Measurements from ENCODE around the gene SCO2.
A peak's percentile ranks its signal among the peaks of the same experiment; 100 is the strongest.
"Not testable (repeated sequence)": the region's sequence is repeated elsewhere in the genome, so short reads cannot be mapped to it uniquely, and the experiment has no call there.

SCO2 gene

GRCh38 chr22:50520184-50520583 is 5.2 kb downstream of the SCO2 start:
- not testable (repeated sequence) for DNase-seq (ENCODE audit: low read depth)

DNA sequence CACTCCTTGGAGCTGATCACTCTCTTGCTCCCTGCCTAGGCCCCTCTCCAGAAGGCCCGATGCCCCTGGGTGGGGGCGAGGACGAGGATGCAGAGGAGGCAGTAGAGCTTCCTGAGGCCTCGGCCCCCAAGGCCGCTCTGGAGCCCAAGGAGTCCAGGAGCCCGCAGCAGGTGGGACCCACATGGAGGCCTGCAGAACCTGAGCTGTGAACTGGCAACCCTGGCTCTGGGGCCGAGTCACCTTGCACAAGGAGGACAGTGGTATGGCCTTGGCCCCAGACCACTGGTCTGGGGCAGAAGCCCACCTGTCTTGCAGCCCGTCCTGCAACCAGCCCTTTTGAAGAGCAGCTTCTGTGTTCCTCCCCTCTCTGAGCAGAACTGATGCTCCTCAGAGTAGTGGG is 6.2 kb downstream of the SCO2 start:
- no peak for DNase-seq (ENCODE audit: low read depth)

DNA sequence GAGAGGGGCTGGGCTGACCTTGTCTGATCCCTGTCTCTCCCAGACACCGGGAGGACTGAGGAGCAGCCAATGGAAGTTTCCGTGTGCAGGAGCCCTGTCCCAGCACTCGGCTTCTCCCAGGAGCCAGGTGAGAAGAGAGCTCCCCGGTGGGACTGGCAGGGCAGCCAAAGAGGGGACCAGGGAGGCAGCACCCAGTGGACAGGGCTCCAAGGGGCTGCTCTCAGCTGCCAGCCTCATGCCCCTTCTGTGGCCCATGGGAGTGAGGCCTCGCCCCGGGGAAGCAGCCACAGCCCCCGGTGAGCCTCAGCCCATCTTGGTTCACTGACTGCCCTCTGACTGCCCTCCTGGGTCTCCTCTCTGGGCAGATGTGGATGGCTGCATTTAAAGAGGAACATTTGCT is 6.8 kb downstream of the SCO2 start:
- no peak for DNase-seq (ENCODE audit: low read depth)

GRCh38 chr22:50517495-50518260 is 7.7 kb downstream of the SCO2 start:
- no peak for DNase-seq (ENCODE audit: low read depth)

DNA sequence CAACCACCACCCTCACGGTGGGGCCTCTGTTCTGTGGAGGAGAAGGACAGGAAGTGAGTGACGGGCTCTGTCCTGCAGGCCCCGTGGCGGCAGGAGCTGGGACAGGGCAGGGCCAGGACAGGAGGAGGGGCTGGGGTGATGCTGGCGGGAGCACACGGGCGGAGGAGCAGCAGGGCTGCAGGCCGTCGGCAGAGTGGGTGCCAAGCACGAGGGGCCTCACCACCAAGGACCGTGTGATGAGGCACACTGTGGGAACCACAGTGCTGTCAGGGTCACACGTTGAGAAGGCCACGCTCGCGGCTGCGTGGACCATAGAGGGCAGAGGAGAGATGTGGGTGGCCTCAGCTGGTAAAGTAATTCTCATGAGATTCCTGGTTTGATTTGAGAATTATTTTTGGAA is 8.5 kb downstream of the SCO2 start:
- no peak for DNase-seq (ENCODE audit: low read depth)

DNA sequence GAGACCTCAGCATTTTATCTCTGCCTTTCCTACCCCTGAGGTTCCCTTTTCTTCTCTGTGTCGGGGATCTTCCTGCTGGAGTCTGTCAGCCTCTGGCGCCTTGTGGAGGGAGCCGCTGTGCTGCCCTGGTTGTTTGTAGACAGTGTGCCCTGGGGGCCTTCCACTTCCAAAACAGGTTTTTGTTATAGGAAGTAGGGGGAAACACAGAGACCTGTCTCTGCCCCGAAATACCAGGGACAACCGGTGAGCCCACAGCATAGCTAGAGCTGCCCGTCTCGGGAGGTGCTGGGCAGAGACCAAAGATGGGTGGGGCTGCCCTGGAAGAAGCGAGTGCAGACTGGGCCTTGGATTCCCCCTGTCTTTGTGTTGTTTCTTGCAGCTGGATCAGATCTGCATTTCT is 9.3 kb downstream of the SCO2 start:
- DNase-seq (ENCODE audit: low read depth) = no peak

DNA sequence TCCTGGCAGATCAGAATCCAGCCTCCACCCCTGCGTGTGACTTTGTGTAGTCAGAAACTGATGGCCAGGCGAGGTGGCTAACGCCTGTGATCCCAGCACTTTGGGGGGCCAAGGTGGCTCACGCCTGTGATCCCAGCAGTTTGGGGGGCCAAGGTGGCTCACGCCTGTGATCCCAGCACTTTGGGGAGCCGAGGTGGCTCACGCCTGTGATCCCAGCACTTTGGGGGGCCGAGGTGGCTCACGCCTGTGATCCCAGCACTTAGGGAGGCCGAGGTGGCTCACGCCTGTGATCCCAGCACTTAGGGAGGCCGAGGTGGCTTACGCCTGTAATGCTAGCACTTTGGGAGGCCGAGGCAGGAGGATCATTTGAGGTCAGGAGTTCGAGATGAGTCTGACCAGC is 12.2 kb downstream of the SCO2 start:
- no peak for DNase-seq (ENCODE audit: low read depth)

DNA sequence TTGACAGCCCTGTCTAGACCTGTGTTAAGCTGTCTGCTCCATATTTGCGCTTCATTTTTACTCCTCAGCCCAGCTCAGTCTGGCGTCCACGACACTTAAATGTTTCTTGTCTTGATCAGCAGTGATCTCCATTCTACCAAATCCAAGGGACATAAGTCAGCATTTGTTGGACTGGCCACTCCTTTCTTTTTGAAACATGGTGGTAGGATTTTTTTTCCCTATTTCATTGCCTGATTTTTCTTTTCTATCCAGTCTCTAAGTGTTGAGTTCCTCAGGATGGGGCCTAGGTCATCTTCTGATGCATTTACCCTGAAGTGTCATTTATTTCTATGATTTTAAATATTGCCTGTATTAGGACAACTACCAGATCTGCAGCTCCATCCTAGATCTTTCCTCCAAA is 16.5 kb downstream of the SCO2 start:
- DNase-seq (ENCODE audit: low read depth) = no peak

DNA sequence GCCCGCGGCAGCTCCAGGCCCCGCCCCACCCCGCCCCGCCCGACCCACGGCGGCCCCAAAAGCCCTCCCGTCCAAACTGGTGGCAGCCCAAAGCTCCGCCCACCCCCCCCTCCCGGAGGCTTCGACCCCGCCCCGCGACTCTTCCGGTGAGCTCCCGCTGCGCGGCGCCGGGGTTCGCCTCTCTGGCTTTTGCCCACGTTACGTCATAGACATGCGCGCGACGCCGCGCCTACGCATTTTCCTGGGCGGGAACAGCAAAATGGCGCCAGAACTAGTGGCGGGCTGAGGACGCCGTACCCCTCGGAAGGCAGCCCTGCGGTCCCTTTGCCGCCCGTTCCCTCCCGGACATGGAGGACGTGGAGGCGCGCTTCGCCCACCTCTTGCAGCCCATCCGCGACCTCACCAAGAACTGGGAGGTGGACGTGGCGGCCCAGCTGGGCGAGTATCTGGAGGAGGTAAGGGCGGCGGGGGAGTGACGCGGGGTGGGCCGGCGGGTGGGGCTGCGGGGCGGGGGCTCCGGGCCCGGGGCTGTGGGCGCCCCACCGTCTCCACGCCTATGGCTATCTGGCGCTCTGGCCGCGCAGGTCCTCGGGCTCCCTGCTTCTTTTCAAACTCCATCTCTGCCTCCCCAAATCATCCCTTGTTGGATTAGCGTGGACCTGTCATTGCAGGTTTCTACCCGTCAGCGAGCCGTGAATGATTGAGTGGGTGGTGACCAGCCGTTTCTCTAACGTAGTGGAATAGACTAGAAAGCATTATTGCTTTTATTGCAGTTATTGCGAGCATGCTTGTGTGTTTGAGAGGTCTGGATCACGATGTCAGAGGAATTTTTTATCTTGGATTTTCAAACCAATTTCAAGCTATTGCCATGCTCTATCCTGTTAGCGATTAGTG is 17.2 kb downstream of the SCO2 start, which contains the start of gene NCAPH2:
TSS of gene NCAPH2 (plus strand) at position 234 of the 894 bp plus-strand sequence. CDS start at position 348, 114 bp downstream.
- peak; percentile 92 for DNase-seq (ENCODE audit: low read depth)

DNA sequence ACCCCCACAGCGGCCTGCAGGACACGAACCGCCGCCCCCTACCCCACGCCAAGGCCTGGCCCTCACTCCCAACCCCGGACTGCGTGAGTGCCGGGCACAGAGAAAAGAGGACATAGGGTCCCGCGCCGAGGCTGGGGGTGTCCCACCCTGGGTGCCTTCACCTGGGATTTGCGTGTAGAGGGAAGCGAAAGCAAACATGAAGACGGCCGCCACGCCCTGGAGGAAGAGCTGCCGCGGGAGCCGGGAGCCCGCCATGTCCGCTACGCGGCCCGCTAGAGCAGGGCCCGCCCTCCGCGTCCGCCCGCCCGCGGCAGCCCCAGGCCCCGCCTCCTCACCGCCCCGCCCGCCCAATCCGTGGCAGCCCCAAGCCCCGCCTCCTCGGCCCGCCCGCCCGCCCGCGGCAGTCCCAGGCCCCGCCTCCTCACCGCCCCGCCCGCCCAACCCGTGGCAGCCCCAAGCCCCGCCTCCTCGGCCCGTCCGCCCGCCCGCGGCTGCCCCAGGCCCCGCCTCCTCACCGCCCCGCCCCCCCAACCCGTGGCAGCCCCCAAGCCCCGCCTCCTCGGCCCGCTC is 17.9 kb downstream of the SCO2 start, which contains the start of gene LMF2:
TSS of gene LMF2 (minus strand) at position 282 of the 570 bp plus-strand sequence. CDS start at position 255, 27 bp downstream.
- no peak for DNase-seq (ENCODE audit: low read depth)

GRCh38 chr22:50506611-50507420 is 18.6 kb downstream of the SCO2 start:
- peak; percentile 13 for DNase-seq (ENCODE audit: low read depth)

DNA sequence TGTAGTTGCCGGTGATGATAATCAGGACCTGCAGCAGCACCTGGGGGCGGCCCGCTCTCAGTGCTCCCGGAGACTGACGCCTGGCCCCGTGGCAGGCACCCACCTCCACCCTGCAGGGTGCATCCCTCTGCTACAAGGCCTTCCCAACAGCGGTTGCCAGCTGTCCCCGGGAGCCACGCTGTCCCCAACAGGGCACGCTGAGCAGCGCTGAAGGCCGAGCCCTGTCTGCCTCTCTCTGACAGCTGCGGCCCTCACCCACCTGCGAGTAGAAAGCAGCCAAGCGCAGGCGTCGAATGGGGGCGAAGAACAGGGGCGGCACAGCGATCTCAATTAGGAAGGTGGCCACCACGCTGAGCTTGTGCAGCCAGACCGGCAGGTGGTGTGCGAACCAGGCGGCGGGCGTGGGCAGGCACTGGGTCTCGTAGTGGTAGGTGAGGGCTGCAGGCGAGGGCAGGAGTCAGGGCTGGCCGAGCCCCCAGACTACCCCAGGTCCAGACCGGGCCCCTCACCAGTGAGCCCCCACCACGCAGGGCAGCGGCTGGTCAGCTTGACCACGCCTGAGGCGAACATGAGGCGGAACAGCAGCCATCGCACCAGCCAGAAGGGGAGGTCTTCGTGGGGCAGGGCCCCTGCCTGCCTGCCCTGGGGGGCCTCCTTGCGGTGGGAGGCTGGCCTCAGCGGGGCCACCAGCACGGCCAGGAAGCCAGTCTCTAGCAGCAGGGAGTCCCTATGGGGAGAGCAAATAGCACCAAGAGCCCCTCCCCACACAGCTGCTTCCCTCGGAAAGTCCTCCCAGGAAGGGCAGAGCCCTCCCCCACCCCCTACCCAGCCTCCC is 19.4 kb downstream of the SCO2 start:
- DNase-seq (ENCODE audit: low read depth) = no peak

- DNase-seq (ENCODE audit: low read depth) = no peak
Observed at GRCh38 chr22:50505276-50505775, 20.1 kb downstream of the SCO2 start.

GRCh38 chr22:50504369-50505211 is 20.8 kb downstream of the SCO2 start:
- no peak for DNase-seq (ENCODE audit: low read depth)

- no peak for DNase-seq (ENCODE audit: low read depth)
Observed at GRCh38 chr22:50503475-50504145, 21.8 kb downstream of the SCO2 start.

GRCh38 chr22:50502628-50503474 is 22.5 kb downstream of the SCO2 start:
- no peak for DNase-seq (ENCODE audit: low read depth)

DNA sequence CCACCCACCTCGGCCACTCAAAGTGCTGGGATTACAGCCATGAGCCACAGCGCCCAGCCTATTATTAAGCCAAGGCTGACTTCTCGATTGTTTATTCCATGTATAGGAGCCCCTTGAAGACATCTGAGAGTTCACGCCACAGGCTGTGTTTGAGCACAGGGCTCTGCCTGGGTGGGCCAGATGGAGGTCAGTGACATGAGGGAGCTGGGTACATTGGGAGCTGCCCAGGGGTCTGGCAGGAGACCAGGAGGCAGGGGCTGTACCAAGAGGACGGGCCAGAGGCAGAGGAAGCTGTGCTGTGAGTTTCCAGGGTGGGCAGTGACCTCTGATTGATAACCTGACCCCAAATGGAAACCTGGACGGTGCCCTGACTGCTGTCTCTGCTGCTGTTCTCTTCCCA is 23.3 kb downstream of the SCO2 start:
- DNase-seq (ENCODE audit: low read depth) = no peak

DNA sequence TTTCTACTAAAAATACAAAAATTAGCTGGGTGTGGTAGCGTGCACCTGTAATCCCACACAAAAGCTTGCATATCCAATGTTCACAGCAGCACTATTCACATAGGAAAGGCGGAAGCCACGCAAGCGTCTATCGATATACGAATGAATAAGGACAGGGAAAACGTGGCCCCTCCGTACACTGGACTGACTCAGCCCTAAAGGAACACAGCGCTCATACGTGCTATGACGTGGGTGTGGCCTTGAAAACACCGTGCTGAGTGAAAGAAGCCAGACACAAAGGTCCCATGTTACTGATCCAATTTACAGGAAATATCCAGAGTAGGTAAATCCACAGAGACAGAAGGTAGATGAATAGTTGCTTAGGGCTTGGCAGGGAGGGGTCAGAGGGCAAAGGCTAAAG is 24.9 kb downstream of the SCO2 start:
- DNase-seq (ENCODE audit: low read depth) = peak; percentile 19
